CD4-positive, alpha-beta T cell (primary cell): ENCODE results near the gene ESRRG. TPM values are rescaled to one million over a fixed set of nuclear protein-coding genes. Genes with fewer than 3 reads are reported as not detected.

ENCODE experiments used
- ATAC-seq: fragments of 200-7000 bp; cut with Tn5 transposase; one replicate; pipeline ENCODE4 v1.10.0; 2022; ENCODE audit warnings: mild to moderate bottlenecking; ENCODE audit not compliant: poor library complexity
- CTCF ChIA-PET: fragments of 350-600 bp; sonication (Branson Sonifier 250); formaldehyde crosslinking; loops from one replicate; lab custom pipeline; 2021; ENCODE audit warnings: antibody characterized with exemption, inconsistent platforms; lab: Charles Lee
- POLR2A ChIA-PET: fragments of 350-600 bp; sonication (Branson Sonifier 250); formaldehyde crosslinking; loops from one replicate; lab custom pipeline; 2021; ENCODE audit warnings: antibody characterized with exemption, inconsistent platforms; lab: Charles Lee
- DNase-seq, 14 experiments: peaks; one replicate each; pipeline ENCODE4 v3.0.0-alpha.2; 2013 to 2020; ENCODE audit warnings: mixed read lengths in 2 of 14
- H3K27ac ChIP-seq, 2 donors: one replicate each; pipeline versions ENCODE4 v1.5.1 to v1.7.0; 2013; ENCODE audit warnings: low read length in 2 of 2, low read depth in 1 of 2, mild to moderate bottlenecking in 1 of 2
- H3K27me3 ChIP-seq, 2 experiments: 1 replicate in 1 of 2; 2 replicates in 1 of 2; pipeline versions ENCODE4 v1.6.1 to v1.7.0; 2013; ENCODE audit warnings: low read length in 2 of 2, control low read depth in 1 of 2, mild to moderate bottlenecking in 1 of 2, moderate library complexity in 1 of 2; ENCODE audit not compliant: insufficient read depth in 2 of 2, control insufficient read depth in 1 of 2
- H3K36me3 ChIP-seq: one replicate; pipeline ENCODE4 v1.6.1; 2013; ENCODE audit warnings: low read length, control low read depth; ENCODE audit not compliant: insufficient read depth
- H3K4me1 ChIP-seq: one replicate; pipeline ENCODE4 v1.6.1; 2013; ENCODE audit warnings: low read length, control low read depth; ENCODE audit not compliant: insufficient read depth
- H3K4me3 ChIP-seq: one replicate; pipeline ENCODE4 v1.5.1; 2013; ENCODE audit warnings: mild to moderate bottlenecking, low read length, moderate library complexity
- H3K9me3 ChIP-seq, 2 experiments: 1 replicate in 1 of 2; 2 replicates in 1 of 2; pipeline versions ENCODE4 v1.6.1 to v1.7.0; 2013; ENCODE audit warnings: low read length in 2 of 2, mild to moderate bottlenecking in 2 of 2, control low read depth in 1 of 2, moderate library complexity in 1 of 2; ENCODE audit not compliant: control insufficient read depth in 1 of 2, insufficient read depth in 1 of 2
- H3K27ac Mint-ChIP-seq: one replicate; pipeline ENCODE4 v1.8.0; 2020; ENCODE audit warnings: mixed read lengths
- H3K27me3 Mint-ChIP-seq: one replicate; pipeline ENCODE4 v1.8.0; 2021; ENCODE audit warnings: mixed read lengths
- H3K36me3 Mint-ChIP-seq: one replicate; pipeline ENCODE4 v1.8.0; 2021; ENCODE audit warnings: low read depth, mixed read lengths
- H3K4me1 Mint-ChIP-seq: one replicate; pipeline ENCODE4 v1.8.0; 2021; ENCODE audit warnings: low read depth, mixed read lengths
- H3K4me3 Mint-ChIP-seq: one replicate; pipeline ENCODE4 v1.8.0; 2020; ENCODE audit warnings: mild to moderate bottlenecking, mixed read lengths
- H3K9me3 Mint-ChIP-seq: one replicate; pipeline ENCODE4 v1.8.0; 2020; ENCODE audit warnings: mixed read lengths
- CTCF ChIP-seq: fragments of 200-600 bp; IDR thresholded peaks from one replicate; pipeline ENCODE4 v1.8.0; 2022; ENCODE audit warnings: antibody characterized with exemption, mild to moderate bottlenecking
- intact Hi-C, 2 experiments: fragments of 100-400 bp; cut with DNase I in 1 of 2; cut with micrococcal nuclease in 1 of 2; formaldehyde crosslinking; loops; one replicate each; pipeline versions ENCODE4 v1.15.1 to v1.9.0; 2023 to 2025; cut with DNase I, micrococcal nuclease
- total RNA-seq, 174 experiments: library from RNA in 2 of 174; stranded (reverse) in 2 of 174; gene quantifications; one replicate each; pipeline ENCODE4 v1.2.3 and lab custom pipeline; 2021 to 2026

The ESRRG gene
- total RNA-seq, 2 experiments from 2014 or later = not detected

GRCh38 chr1:216559359-216559758 lies 163.9 kb downstream of the ESRRG start:
- Mint-ChIP-seq H3K4me3 (no peak overlapping the region), H3K4me1 (no peaks in the 10 kb centered on the region), H3K36me3 (no peaks in the 10 kb centered on the region), H3K27ac (no peak overlapping the region), H3K27me3 (no peaks in the 10 kb centered on the region), H3K9me3 (no peaks in the 10 kb centered on the region)
- Histone ChIP-seq H3K36me3 (no peaks in the 10 kb centered on the region), H3K9me3 (no peaks in the 10 kb centered on the region), H3K4me1 (no peaks in the 10 kb centered on the region), H3K4me3 (no peak overlapping the region), H3K27ac (no peak overlapping the region), H3K27me3 (no peaks in the 10 kb centered on the region)
- ChIA-PET POLR2A (no interaction called here), CTCF (no interaction called here)
- no peak for TF ChIP-seq CTCF
- intact Hi-C loops = no loop called here
- no peak for ATAC-seq
- no peak for DNase-seq

GRCh38 chr1:216555653-216556052 lies 167.6 kb downstream of the ESRRG start:
- no peaks in the 10 kb centered on the region for H3K9me3 Mint-ChIP-seq
- H3K4me1 ChIP-seq = no peaks in the 10 kb centered on the region
- no peak overlapping the region for H3K27ac ChIP-seq
- intact Hi-C loops = no loop called here
- H3K27me3 ChIP-seq = no peaks in the 10 kb centered on the region
- no peak overlapping the region for H3K4me3 ChIP-seq
- H3K9me3 ChIP-seq = peaks cover 0 to 3% of the 10 kb centered on the region in 2 experiments
- H3K4me1 Mint-ChIP-seq = no peaks in the 10 kb centered on the region
- no peaks in the 10 kb centered on the region for H3K36me3 ChIP-seq
- no peak for TF ChIP-seq CTCF
- CTCF ChIA-PET = no interaction called here
- H3K27me3 Mint-ChIP-seq = no peaks in the 10 kb centered on the region
- POLR2A ChIA-PET = no interaction called here
- no peaks in the 10 kb centered on the region for H3K36me3 Mint-ChIP-seq
- DNase-seq = no peak
- H3K4me3 Mint-ChIP-seq = no peak overlapping the region
- no peak for ATAC-seq
- no peak overlapping the region for H3K27ac Mint-ChIP-seq

- no peak for ATAC-seq
- intact Hi-C loops = no loop called here
- H3K4me3 Mint-ChIP-seq = no peak overlapping the region
- H3K9me3 ChIP-seq = peaks cover 0 to 3% of the 10 kb centered on the region in 2 experiments
- no peak overlapping the region for H3K27ac Mint-ChIP-seq
- no peaks in the 10 kb centered on the region for H3K36me3 ChIP-seq
- H3K27me3 Mint-ChIP-seq = no peaks in the 10 kb centered on the region
- no peak for TF ChIP-seq CTCF
- no peaks in the 10 kb centered on the region for H3K36me3 Mint-ChIP-seq
- no peaks in the 10 kb centered on the region for H3K27me3 ChIP-seq
- no peak overlapping the region for H3K27ac ChIP-seq
- no peaks in the 10 kb centered on the region for H3K4me1 Mint-ChIP-seq
- no peak overlapping the region for H3K4me3 ChIP-seq
- ChIA-PET CTCF (no interaction called here), POLR2A (no interaction called here)
- no peaks in the 10 kb centered on the region for H3K4me1 ChIP-seq
- no peaks in the 10 kb centered on the region for H3K9me3 Mint-ChIP-seq
- no peak for DNase-seq
Measured at GRCh38 chr1:216554934-216555333, 168.3 kb downstream of the ESRRG start.
